Hypothalamus (tissue), 51 donors: ENCODE results near the gene ACAP1.
"Not testable (repeated sequence)": the region's sequence is repeated elsewhere in the genome, so short reads cannot be mapped to it uniquely, and the experiment has no call there.

ENCODE experiments used
- DNase-seq, 51 donors: peaks; one replicate each; lab custom pipeline; 2025; lab: John Stamatoyannopoulos, UW

Gene ACAP1

DNA sequence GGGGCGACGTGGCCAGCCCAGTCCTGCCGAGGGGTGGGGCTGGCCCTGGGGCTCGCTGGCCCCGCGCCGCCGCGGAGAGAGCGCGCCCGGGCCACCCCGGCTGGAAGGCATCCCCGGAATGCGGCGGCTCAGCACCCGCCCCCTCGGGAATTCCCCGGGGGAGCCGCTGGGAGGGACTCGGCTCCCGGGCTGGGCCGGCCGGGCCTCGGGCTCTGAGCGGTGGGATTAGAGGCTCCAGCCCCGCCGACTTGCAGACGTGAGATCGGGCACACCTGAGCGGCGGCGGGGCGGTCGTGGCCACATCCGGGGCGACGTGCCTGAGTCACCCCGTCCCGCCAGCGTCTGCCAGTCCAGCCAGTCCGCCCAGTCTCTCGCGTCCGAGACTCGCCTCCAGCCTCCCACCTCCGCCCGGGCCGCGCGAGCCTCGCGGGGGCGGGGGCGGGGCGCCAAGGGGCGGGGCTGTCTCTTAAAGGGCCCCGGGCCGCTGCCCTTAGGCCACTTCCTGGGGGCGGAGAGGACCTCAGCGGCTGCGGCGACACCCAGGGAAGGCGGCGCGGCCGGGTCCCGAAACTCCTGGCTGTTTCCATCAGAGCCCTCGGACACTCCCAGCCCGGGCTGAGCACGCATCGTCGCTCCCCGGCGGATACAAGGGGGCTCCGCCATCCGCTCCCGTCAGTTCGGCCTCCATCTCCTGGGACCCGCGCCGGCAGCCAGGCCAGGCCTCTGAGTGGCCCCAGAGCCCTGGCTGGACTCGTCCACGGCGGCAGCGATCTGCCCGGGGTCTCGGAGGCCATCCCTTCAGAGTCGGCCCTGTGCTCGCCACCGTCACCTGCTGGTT, 15.6 kb downstream of the ACAP1 start, which contains the start of gene KCTD11:
KCTD11 (plus strand) TSS at position 498 of the 838 bp plus-strand sequence.
- DNase-seq: peak in 49 of 51 donors; percentile 55 to 92 (median 82)

GRCh38 chr17:7352503-7352889, 16.2 kb downstream of the ACAP1 start:
- DNase-seq: no peak

- DNase-seq: no peak
Measured at GRCh38 chr17:7352910-7353635, 16.7 kb downstream of the ACAP1 start.

GRCh38 chr17:7354262-7354843, 18.0 kb downstream of the ACAP1 start:
- peak in 14 of 51 donors; percentile 8 to 65 (median 36) for DNase-seq

- DNase-seq: peak in 43 of 51 donors; percentile 26 to 85 (median 59)
Measured at GRCh38 chr17:7355053-7355452, 18.7 kb downstream of the ACAP1 start, which contains the start of gene TMEM95. TMEM95 (plus strand) TSS chr17:7355156; CDS start chr17:7355205, 49 bp downstream.

DNA sequence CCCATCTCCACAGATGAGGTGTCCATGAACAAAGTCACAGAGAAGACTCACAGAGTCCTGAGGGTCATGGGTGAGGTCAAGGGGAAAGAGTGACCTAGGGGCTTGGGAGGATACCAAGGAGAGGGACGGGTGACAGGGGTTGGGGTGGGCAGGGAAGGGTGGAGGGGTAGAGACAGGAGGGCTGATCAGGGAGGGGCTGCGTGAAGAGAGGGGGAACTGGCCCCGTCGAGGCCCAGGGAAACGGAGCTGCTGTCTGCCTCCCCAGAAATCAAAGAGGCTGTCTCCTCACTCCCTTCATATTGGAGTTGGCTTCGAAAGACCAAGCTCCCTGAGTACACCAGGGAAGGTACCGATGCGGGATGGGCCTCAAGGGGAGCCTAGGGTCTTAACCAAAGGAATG, 19.2 kb downstream of the ACAP1 start:
- no peak for DNase-seq

DNA sequence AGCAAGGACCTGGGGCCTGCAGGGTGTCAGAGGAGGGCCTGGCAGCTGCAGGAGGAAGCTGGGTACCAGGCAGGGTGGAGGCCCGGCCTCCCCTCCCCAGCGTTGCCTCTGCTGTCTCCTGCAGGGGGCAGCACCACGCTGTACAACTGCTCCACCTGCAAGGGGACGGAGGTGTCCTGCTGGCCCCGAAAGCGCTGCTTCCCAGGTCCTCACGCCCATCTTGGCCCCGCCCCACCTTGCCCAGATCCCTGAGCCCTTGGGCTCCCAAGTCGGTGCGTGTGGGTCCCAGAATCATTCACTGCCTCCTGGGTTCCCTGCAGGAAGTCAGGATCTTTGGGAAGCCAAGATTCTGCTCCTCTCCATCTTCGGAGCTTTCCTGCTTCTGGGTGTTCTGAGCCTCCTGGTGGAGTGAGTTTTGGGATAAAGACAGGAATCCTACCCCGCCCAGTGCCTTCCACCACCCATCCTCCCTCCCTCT, 19.8 kb downstream of the ACAP1 start:
- peak in 41 of 51 donors; percentile 12 to 83 (median 46) for DNase-seq

GRCh38 chr17:7356756-7357155, 20.4 kb downstream of the ACAP1 start:
- DNase-seq: no peak

DNA sequence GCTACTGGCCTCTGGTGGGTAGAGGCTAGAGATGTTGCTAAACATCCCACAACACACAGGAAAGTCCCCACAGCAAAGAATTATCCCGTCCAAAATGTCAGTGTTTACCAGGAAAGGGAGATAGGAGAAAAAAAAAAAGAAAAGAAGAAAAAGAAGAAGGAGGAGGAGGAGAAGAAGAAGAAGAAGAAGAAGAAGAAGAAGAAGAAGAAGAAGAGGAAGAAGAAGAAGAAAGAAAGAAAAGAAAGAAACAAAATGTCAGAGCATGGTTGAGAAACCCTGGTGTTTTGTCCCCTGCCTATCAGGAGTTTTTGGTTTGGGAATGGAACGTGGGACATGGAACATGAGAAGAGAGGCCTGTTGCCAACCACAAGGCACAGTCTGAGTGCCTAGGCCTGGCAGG, 21.1 kb downstream of the ACAP1 start:
- no peak for DNase-seq

DNA sequence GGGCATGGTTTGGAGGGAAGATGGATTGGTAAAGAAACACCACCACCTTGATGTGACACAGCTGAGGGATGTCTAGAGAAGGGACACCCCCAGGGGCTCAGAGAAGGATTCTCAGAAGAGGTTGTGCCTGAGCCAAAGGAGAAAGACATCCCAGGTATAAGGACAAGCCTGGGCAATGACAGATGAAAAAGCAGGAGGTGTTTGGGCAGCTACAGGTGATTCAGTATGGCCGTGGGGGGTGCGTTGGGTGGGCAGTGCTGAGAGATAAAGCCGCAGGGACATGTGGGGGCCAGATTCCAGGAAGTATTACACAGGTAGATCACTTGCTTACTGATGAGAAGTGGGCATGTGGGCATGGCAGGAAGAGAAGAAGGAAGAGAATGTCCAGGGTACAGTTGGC, 25.6 kb downstream of the ACAP1 start:
- no peak for DNase-seq

DNA sequence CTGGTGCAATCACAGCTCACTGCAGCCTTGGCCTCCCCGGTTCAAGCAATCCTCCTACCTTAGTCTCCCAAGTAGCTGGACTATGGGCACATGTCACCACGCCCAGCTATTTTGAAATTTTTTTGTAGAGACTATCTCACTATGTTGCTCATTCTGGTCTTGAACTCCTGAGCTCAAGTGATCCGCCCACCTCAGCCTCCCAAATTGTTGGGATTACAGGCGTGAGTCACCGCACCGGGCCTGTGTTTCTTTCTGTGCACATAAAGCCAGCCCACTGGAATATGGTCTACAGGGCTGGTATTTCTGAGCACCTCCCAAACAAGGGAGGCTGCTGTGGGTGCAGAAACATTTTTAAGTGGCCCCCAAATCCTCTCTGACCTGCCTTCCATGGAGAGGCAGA, 27.0 kb downstream of the ACAP1 start:
- no peak for DNase-seq

- not testable (repeated sequence) for DNase-seq
Measured at GRCh38 chr17:7365963-7366362, 29.6 kb downstream of the ACAP1 start.

GRCh38 chr17:7367083-7367482, 30.8 kb downstream of the ACAP1 start:
- no peak for DNase-seq

DNA sequence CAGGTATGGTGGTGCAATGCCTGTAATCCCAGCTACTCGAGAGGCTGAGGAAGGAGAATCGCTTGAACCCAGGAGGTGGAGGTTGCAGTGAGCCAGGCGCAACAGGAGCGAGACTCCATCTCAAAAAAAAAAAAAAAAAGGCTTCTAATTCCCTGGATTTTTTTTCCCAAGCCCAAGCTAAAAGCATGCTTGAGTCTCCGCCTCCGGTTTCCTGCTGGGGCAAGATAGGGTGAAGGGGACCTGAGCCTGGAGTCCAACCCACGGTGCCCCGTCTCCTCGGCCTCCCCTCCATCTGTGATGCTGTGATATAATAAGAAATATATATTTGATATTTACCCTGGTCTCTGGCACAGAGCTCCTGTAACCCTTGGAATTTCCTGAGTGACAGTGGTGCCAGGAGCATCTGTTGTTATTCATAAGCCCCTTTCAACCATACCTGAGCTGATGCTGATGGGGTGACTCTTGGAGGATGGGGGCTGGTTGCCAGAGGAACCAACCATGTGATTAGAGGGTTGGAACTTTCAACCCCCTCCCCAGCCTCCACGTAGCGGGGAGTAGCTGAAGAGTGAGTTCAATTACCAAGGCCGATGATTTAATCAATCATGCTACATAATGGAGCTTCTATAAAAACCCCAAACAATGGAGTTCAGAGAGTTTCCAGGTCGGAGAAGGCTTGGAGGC, 31.7 kb downstream of the ACAP1 start:
- no peak for DNase-seq

DNA sequence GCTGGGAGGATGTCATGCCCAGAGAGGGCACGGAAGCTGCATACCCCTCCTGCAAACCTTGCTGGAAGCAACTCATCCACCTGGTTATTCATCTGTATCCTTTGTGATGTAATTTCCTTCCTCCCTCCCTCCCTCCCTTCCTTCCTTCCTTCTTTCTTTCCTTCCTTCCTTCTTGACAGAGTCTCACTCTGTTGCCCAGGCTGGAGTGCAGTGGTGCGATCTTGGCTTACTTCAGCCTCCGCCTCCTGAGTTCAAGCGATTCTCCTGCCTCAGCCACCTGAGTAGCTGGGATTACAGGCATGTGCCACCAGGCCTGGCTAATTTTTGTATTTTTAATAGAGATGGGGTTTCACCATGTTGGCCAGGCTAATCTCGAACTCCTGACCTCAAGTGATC, 32.3 kb downstream of the ACAP1 start:
- DNase-seq: not testable (repeated sequence)

GRCh38 chr17:7369825-7370224, 33.5 kb downstream of the ACAP1 start:
- no peak for DNase-seq

DNA sequence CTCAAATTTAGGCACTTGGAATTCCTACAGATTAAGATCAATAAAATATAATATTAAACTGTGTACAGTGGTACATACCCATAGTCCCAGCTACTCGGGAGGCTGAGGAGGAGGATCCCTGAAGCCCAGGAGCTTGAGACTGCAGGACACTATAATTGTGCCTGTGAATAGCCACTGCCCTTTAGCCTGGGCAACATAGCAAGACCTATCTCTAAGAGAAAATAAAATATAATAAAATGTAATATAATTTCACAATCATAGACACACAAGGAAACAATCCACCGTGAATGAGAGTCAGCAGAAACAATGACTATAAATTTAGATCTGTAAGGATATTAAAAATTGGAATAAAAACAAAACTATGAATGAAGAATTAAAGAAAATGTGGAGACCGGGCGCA, 34.5 kb downstream of the ACAP1 start:
- no peak for DNase-seq

- DNase-seq: no peak
Measured at GRCh38 chr17:7374353-7374752, 38.0 kb downstream of the ACAP1 start.

DNA sequence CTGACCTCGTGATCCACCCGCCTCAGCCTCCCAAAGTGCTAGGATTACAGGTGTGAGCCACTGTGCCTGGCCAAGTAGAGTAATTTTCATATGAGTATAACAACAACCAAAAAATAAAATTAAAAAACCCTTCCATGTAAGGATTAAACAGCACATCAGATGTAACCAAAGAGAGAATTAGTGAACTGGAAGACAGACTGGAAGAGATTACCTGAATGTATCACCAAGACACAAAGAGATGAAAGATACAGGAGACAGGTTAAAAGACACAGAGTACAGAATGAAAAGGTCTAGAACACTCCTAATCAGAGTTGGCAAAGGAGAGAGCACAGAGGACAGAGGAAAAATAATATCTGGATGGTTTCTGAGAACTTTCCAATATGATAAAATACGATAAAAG, 42.8 kb downstream of the ACAP1 start:
- DNase-seq: no peak

GRCh38 chr17:7380321-7380720, 44.0 kb downstream of the ACAP1 start:
- DNase-seq: peak in 2 of 51 donors; percentile 7 to 12
